Spleen (tissue), 7 donors: Measurements from ENCODE around the gene ARHGAP21.

Source experiments
- CTCF ChIP-seq, 11 experiments: fragments of 200-600 bp in 7 of 11; fragments of 450-650 bp in 4 of 11; sonication (generic) in 4 of 11; IDR thresholded peaks in 8 of 11; conservative IDR thresholded peaks in 3 of 11; 1 replicate in 7 of 11; 2 replicates in 4 of 11; pipeline versions ENCODE4 v1.4.0 to v1.8.0; 2016 to 2021; ENCODE audit warnings: antibody characterized with exemption in 11 of 11, inconsistent platforms in 4 of 11, mild to moderate bottlenecking in 1 of 11
- POLR2AphosphoS5 ChIP-seq, 3 donors: sonication (generic); formaldehyde crosslinking; IDR thresholded peaks; one replicate each; pipeline ENCODE4 v1.5.1; 2017; ENCODE audit warnings: antibody characterized with exemption in 3 of 3
- donor health status: DM: no; HTN: no; CAD: no; lungs with moderate emphysema.
- donor health status: DM: no; HTN: no; CAD: no.
- donor health status: DM: no; HTN: no; CAD: no.

DNA sequence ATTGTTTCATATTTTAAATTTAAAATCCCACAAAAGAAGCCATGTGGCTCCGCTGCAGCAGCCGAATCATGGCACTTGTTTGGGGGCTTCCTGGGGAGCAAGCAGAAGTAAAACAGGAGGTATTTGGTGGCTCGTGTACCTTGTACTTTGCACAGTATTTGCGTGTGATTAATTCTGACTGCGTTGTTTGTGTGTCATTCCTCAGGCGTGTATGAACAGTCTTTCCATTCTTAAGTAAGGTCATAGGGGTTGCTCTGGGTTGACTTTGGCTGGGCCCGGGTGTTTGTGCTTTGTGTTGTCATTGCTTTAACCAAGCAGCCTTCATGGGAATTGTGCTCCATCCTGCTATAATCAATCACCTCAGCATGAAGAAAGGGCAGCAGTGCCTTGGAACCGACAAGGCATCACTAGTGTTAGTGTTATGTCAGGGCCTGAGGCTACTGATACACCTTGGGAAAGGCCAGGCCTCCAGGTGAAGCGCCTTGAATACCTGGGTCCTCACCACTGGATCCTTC is 182.4 kb downstream of the ARHGAP21 start:
- TF ChIP-seq CTCF (IDR thresholded peaks at IDR 0.05 in 8 of 11, conservative IDR thresholded peaks at IDR 0.05 in 3 of 11) (no peak), POLR2AphosphoS5 (IDR thresholded peaks at IDR 0.05) (no peak)
